Type B pancreatic cell (in vitro differentiated cells): ENCODE measurements around the gene FBH1. TPM values are rescaled to one million over a fixed set of nuclear protein-coding genes. Genes with fewer than 3 reads are reported as not detected.

Experiments
- DNase-seq: peaks from one replicate; pipeline ENCODE4 v3.0.0; 2021; ENCODE audit warnings: mixed read lengths; ENCODE audit not compliant: unreplicated experiment; ENCODE audit errors: extremely low spot score
- H3K27ac Mint-ChIP-seq: 2 replicates; pipeline ENCODE4 v1.8.0; 2021; ENCODE audit warnings: mild to moderate bottlenecking, mixed read lengths
- H3K27me3 Mint-ChIP-seq: 2 replicates; pipeline ENCODE4 v1.8.0; 2021; ENCODE audit warnings: mixed read lengths
- H3K36me3 Mint-ChIP-seq: 2 replicates; pipeline ENCODE4 v1.8.0; 2021; ENCODE audit warnings: mixed read lengths
- H3K4me1 Mint-ChIP-seq: one replicate; pipeline ENCODE4 v1.8.0; 2021; ENCODE audit warnings: mixed read lengths; ENCODE audit not compliant: unreplicated experiment
- H3K4me3 Mint-ChIP-seq: 2 replicates; pipeline ENCODE4 v1.8.0; 2021; ENCODE audit warnings: mild to moderate bottlenecking, mixed read lengths
- H3K9me3 Mint-ChIP-seq: 2 replicates; pipeline ENCODE4 v1.8.0; 2021; ENCODE audit warnings: mixed read lengths
- total RNA-seq: library from RNA; stranded (reverse); gene quantifications from 2 replicates; pipeline ENCODE4 v1.2.1, GENCODE V29; 2021; ENCODE audit warnings: low replicate concordance
- TF ChIP-seq, protein P1 (sequence below): fragments of 200-600 bp; sonication (generic); conservative IDR thresholded peaks from 2 replicates; pipeline ENCODE4 v1.5.0; 2021; ENCODE audit warnings: antibody characterized with exemption, mild to moderate bottlenecking

The FBH1 gene
- total RNA-seq, 1 donor from 2014 or later: 73.0 TPM

DNA sequence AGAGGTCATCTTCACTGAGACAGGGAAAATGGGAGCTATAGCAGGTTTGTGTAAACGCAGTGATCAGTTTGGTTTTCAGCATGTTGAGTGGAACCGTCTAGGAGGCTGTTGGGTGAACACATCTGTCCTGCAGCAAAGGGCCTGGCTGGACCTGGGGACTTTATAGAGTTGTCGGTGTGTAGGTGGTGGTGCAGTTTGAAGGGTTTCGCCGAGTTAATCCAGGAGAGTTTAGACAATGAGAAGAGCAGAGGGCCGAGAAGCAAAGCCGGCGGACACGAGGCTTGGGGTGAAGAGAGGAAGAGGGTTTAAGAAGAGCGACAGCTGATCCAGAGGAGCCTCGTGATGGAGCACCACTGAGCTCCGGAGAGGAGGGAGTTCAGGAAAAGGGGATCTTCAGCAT, 48.2 kb downstream of the FBH1 start:
- no peaks in the 10 kb centered on the region for H3K27me3 Mint-ChIP-seq
- no peaks in the 10 kb centered on the region for H3K4me1 Mint-ChIP-seq
- TF ChIP-seq, protein P1, sequence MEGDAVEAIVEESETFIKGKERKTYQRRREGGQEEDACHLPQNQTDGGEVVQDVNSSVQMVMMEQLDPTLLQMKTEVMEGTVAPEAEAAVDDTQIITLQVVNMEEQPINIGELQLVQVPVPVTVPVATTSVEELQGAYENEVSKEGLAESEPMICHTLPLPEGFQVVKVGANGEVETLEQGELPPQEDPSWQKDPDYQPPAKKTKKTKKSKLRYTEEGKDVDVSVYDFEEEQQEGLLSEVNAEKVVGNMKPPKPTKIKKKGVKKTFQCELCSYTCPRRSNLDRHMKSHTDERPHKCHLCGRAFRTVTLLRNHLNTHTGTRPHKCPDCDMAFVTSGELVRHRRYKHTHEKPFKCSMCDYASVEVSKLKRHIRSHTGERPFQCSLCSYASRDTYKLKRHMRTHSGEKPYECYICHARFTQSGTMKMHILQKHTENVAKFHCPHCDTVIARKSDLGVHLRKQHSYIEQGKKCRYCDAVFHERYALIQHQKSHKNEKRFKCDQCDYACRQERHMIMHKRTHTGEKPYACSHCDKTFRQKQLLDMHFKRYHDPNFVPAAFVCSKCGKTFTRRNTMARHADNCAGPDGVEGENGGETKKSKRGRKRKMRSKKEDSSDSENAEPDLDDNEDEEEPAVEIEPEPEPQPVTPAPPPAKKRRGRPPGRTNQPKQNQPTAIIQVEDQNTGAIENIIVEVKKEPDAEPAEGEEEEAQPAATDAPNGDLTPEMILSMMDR: no peak
- H3K9me3 Mint-ChIP-seq: no peaks in the 10 kb centered on the region
- no peak overlapping the region for H3K27ac Mint-ChIP-seq
- H3K36me3 Mint-ChIP-seq: peaks cover 20% of the 10 kb centered on the region
- no peak for DNase-seq
- no peak overlapping the region for H3K4me3 Mint-ChIP-seq

- no peak overlapping the region for H3K27ac Mint-ChIP-seq
- no peak overlapping the region for H3K4me3 Mint-ChIP-seq
- peaks cover 16% of the 10 kb centered on the region for H3K36me3 Mint-ChIP-seq
- peaks cover under 1% of the 10 kb centered on the region for H3K4me1 Mint-ChIP-seq
- DNase-seq: no peak
- H3K27me3 Mint-ChIP-seq: peaks cover under 1% of the 10 kb centered on the region
- TF ChIP-seq, protein P1: no peak
- no peaks in the 10 kb centered on the region for H3K9me3 Mint-ChIP-seq
These were observed 50.8 kb downstream of the FBH1 start for GRCh38 chr10:5940807-5941218.

DNA sequence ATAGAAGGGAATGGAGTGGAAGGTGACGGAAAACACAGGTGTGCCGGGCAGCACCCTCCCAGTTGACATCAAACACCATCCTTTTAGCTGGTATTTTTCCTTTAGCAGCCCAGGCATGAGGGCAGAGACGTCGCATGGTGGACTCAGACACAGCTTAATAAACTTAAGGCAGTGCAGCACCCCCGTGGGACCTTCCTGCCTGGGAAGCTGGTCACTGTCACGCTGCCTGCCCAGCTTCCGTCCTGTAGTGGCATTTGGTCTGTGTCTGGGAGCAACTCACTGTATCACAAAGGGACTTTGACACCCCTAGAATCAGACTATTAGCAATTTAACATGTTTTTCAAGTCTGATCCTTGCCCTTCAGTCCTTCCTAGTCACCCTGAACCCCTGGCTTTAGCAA, 51.5 kb downstream of the FBH1 start:
- Mint-ChIP-seq H3K36me3 (peaks cover 12% of the 10 kb centered on the region), H3K27me3 (peaks cover 4% of the 10 kb centered on the region), H3K9me3 (no peaks in the 10 kb centered on the region), H3K4me3 (no peak overlapping the region), H3K27ac (no peak overlapping the region), H3K4me1 (peaks cover 4% of the 10 kb centered on the region)
- TF ChIP-seq, protein P1: no peak
- DNase-seq: no peak

DNA sequence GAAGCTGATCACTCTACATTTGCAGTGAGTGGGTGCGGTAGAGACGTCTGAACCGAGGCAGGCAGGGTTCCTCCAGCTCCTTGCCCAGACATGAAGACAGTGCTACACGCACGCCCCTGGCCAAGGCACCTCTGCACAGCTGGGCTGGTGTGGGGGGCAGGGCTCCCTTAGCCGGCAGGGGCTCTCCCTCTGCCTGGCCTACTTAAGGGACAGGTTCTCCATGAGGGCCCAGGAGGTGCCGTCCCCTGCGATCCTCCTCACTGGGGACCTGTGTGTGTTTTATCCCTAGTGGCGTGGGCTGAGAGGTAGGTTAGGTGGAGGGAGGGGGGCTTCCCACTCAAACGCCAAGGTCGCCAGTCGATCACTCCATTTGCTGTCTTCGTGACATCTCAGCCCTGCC, 52.0 kb downstream of the FBH1 start:
- H3K36me3 Mint-ChIP-seq: peaks cover 11% of the 10 kb centered on the region
- no peak for DNase-seq
- H3K27ac Mint-ChIP-seq: no peak overlapping the region
- H3K9me3 Mint-ChIP-seq: no peaks in the 10 kb centered on the region
- no peak overlapping the region for H3K4me3 Mint-ChIP-seq
- TF ChIP-seq, protein P1: no peak
- H3K27me3 Mint-ChIP-seq: peaks cover 4% of the 10 kb centered on the region
- H3K4me1 Mint-ChIP-seq: peaks cover 4% of the 10 kb centered on the region

- H3K27ac Mint-ChIP-seq: no peak overlapping the region
- H3K36me3 Mint-ChIP-seq: peaks cover 11% of the 10 kb centered on the region
- H3K4me3 Mint-ChIP-seq: no peak overlapping the region
- peaks cover 4% of the 10 kb centered on the region for H3K4me1 Mint-ChIP-seq
- DNase-seq: no peak
- TF ChIP-seq, protein P1: no peak
- H3K27me3 Mint-ChIP-seq: peaks cover 4% of the 10 kb centered on the region
- no peaks in the 10 kb centered on the region for H3K9me3 Mint-ChIP-seq
These were observed 52.4 kb downstream of the FBH1 start for GRCh38 chr10:5942474-5942873.

DNA sequence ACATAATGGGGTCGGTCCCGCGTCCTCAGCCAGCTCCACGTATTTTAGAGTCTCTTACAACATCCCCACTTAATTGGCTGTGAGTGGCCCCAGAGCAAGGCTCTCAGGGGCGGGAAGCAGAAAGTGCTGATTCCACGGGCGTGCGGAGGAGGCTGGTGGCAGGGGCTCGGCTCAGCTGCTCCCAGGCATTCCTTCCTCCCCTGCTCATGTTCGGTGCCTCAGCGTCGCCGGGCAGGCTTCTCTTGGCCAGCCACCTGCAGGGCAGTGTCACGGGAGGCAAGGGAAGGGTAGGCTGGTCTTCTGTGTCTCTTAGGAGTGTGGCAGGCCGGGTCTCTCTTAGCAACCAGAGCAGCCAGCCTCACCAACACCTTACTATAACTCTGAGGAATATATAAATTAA, 53.5 kb downstream of the FBH1 start:
- Mint-ChIP-seq H3K27ac (no peak overlapping the region), H3K27me3 (peaks cover 4% of the 10 kb centered on the region), H3K9me3 (no peaks in the 10 kb centered on the region), H3K36me3 (peaks cover 4% of the 10 kb centered on the region), H3K4me3 (peak overlapping the region; percentile 14), H3K4me1 (peaks cover 4% of the 10 kb centered on the region)
- no peak for DNase-seq
- TF ChIP-seq, protein P1: no peak
